BJ (cell line): ENCODE results near the gene STXBP6. TPM values are rescaled to one million over a fixed set of nuclear protein-coding genes. Genes with fewer than 3 reads are reported as not detected.

ENCODE experiments used
- CTCF ChIA-PET: fragments of 350-600 bp; formaldehyde crosslinking; extraction: SDS; loops from one replicate; lab custom pipeline; 2021; ENCODE audit warnings: antibody characterized with exemption, inconsistent platforms; lab: Yijun Ruan, JAX
- POLR2A ChIA-PET: fragments of 300-600 bp; sonication (Branson Sonifier 250); formaldehyde crosslinking; extraction: SDS; loops from one replicate; lab custom pipeline; 2021; ENCODE audit warnings: antibody characterized with exemption; lab: Charles Lee
- DNase-seq: peaks from one replicate; pipeline ENCODE4 v3.0.0-alpha.2; 2011; ENCODE audit warnings: low read depth
- H3K27me3 ChIP-seq: 2 replicates; pipeline ENCODE4 v1.6.0; 2011; ENCODE audit warnings: low read length; ENCODE audit not compliant: control insufficient read depth, insufficient read depth
- H3K36me3 ChIP-seq: 2 replicates; pipeline ENCODE4 v1.5.1; 2011; ENCODE audit warnings: low read length; ENCODE audit not compliant: control insufficient read depth, insufficient read depth
- H3K4me3 ChIP-seq: 2 replicates; pipeline ENCODE4 v1.5.1; 2011; ENCODE audit warnings: low read depth, mild to moderate bottlenecking, control low read depth, low read length
- polyA plus RNA-seq: library from polyadenylated mRNA; depleted of rRNA; stranded (reverse); fragments of >200 nt; gene quantifications from 2 replicates; pipeline ENCODE4 v1.2.3, GENCODE V29; 2011
- TF ChIP-seq, protein P1 (sequence below): IDR thresholded peaks from 2 replicates; pipeline ENCODE4 v1.5.1; 2011; ENCODE audit warnings: low read depth, mild to moderate bottlenecking, control low read depth, inconsistent platforms, low read length, moderate library complexity; ENCODE audit not compliant: insufficient read depth

The STXBP6 gene
- polyA plus RNA-seq, 1 experiment = 12.1 TPM

DNA sequence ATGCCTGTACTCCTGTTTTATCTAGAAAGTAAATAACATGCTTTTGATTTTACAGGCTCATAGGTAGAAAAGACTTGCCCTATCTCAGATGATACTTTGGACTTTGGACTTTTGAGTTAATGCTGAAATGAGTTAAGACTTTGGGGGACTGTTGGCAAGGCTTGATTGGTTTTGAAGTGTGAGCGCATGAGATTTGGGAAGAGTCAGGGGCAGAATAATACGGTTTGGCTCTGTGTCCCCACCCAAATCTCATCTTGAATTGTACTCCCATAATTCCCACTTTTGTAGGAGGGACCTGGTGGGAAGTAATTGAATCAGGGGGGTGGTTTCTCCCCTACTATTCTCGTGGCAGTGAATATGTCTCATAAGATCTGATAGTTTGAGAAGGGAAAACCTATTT is 259.8 kb downstream of the STXBP6 start:
- TF ChIP-seq, protein P1, sequence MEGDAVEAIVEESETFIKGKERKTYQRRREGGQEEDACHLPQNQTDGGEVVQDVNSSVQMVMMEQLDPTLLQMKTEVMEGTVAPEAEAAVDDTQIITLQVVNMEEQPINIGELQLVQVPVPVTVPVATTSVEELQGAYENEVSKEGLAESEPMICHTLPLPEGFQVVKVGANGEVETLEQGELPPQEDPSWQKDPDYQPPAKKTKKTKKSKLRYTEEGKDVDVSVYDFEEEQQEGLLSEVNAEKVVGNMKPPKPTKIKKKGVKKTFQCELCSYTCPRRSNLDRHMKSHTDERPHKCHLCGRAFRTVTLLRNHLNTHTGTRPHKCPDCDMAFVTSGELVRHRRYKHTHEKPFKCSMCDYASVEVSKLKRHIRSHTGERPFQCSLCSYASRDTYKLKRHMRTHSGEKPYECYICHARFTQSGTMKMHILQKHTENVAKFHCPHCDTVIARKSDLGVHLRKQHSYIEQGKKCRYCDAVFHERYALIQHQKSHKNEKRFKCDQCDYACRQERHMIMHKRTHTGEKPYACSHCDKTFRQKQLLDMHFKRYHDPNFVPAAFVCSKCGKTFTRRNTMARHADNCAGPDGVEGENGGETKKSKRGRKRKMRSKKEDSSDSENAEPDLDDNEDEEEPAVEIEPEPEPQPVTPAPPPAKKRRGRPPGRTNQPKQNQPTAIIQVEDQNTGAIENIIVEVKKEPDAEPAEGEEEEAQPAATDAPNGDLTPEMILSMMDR = no peak
- H3K4me3 ChIP-seq = no peak overlapping the region
- CTCF ChIA-PET = no interaction called here
- POLR2A ChIA-PET = no interaction called here
- H3K36me3 ChIP-seq = no peaks in the 10 kb centered on the region
- no peak for DNase-seq
- H3K27me3 ChIP-seq = no peaks in the 10 kb centered on the region

- no peak overlapping the region for H3K4me3 ChIP-seq
- POLR2A ChIA-PET = no interaction called here
- TF ChIP-seq, protein P1 = no peak
- CTCF ChIA-PET = interaction anchor here (1.4 to 2.3 kb wide), 2 partner anchors 16 to 362 kb away, joined by 4 to 9 read pairs; no protein-coding TSS in a partner anchor
- H3K36me3 ChIP-seq = no peaks in the 10 kb centered on the region
- H3K27me3 ChIP-seq = no peaks in the 10 kb centered on the region; the same call in 1 of the 2 replicates
- DNase-seq = no peak
These were observed 260.5 kb downstream of the STXBP6 start for GRCh38 chr14:24789378-24789884.

DNA sequence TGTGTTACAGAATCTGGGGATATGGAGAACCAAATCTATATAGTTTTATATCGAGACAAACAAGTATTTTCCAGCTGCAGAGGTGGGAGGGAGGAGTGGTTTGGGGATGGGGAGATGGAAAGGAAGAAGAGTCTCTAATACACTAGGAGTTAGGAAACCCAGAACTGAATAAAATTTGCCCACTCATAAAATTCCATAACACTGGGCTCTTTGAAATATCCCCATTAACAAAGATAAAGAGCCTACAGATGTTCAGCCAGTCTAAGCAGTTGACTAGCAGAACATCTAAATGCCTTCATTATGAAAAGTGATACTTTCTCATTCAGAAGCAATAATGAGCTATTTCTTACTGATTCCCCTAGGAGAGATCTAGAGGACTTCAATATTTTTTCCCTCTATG is 264.2 kb downstream of the STXBP6 start:
- CTCF ChIA-PET = no interaction called here
- POLR2A ChIA-PET = interaction anchor here (0.6 kb wide), 1 partner anchor 587 kb away, joined by 4 read pairs; no protein-coding TSS in a partner anchor
- Histone ChIP-seq H3K27me3 (peaks cover 1% of the 10 kb centered on the region), H3K36me3 (no peaks in the 10 kb centered on the region), H3K4me3 (no peak overlapping the region)
- DNase-seq = no peak
- TF ChIP-seq, protein P1 = no peak

GRCh38 chr14:24784981-24785380 is 265.0 kb downstream of the STXBP6 start:
- Histone ChIP-seq H3K4me3 (no peak overlapping the region), H3K36me3 (no peaks in the 10 kb centered on the region), H3K27me3 (peaks cover 1% of the 10 kb centered on the region)
- DNase-seq = no peak
- ChIA-PET CTCF (interaction anchor here (1.2 kb wide), 1 partner anchor 21 kb away, joined by 3 read pairs; no protein-coding TSS in a partner anchor), POLR2A (interaction anchor here (0.6 kb wide), 1 partner anchor 588 kb away, joined by 4 read pairs; no protein-coding TSS in a partner anchor)
- TF ChIP-seq, protein P1 = no peak

DNA sequence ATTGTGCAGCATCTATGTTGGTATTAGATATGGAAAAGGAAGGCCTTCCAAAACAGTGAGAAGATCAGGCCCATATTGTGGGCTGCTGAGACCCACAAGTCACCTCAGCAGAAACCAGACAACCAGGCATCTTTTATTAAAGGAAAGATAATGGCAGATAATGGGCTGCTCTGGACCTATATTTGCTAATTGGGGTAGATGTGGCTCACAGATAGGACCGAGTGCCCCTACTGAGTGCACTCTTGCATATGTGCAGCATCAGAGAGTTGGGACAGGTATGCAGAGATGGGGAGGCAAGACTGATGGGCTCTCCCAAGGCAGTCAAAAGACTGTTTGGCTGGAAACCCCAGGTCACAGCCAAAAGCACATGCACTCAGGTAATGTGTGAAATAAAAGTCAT is 266.2 kb downstream of the STXBP6 start:
- Histone ChIP-seq H3K36me3 (no peaks in the 10 kb centered on the region), H3K27me3 (peaks cover 3% of the 10 kb centered on the region), H3K4me3 (no peak overlapping the region)
- DNase-seq = no peak
- ChIA-PET POLR2A (no interaction called here), CTCF (no interaction called here)
- TF ChIP-seq, protein P1 = no peak
